RCC 7860 (cell line): ENCODE results near the gene FAM98C.
"Not testable (repeated sequence)": the region's sequence is repeated elsewhere in the genome, so short reads cannot be mapped to it uniquely, and the experiment has no call there.

Source experiments
- DNase-seq: peaks from one replicate; pipeline ENCODE4 v3.0.0-alpha.2; 2015; ENCODE audit warnings: low spot score
- FAIRE-seq: peaks from 2 replicates; lab custom pipeline; 2012; peaks lifted over from hg19 to GRCh38; lab: Jason Lieb, UNC

Gene FAM98C

GRCh38 chr19:38425222-38425809, 22.4 kb downstream of the FAM98C start:
- FAIRE-seq (no peak), DNase-seq (no peak)

DNA sequence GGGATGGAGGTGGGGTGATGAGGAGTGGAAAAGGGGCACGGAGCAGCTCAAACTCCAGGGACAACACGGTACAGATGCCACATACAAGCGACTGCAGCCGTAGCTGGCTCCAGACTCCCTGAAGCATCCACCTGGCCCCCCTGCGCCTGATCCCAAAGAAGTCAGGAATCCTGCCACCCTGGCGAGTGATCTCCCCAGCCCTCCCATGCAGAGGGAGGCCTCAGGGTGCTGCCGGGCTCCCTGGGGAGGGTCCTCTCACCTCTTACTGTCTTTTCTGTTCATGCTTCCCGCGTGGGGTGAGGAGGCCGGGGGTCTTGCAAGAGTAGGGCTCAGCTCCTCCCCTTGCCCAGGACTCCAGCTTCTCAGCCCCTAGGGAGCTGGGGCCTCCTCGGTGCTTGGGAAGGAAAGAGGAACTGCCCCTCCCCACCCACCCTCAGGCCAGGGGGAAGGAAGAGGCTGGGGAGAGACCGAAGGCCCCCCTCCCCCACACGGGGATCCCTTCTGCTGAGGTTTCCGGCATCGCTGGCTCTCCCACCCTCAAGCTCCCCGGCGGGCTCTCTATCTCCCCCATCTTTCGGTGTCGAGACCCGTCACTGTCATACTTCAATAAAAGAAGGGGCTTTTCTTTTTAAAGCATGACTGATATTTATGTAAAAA, 23.0 kb downstream of the FAM98C start, which contains the start of gene RASGRP4:
RASGRP4 (minus strand) TSS at position 410 of the 657 bp plus-strand sequence; CDS start at position 282, 128 bp downstream.
- DNase-seq (no peak), FAIRE-seq (no peak)

- DNase-seq, FAIRE-seq: not testable (repeated sequence)
Observed at GRCh38 chr19:38427035-38427677, 24.3 kb downstream of the FAM98C start.

DNA sequence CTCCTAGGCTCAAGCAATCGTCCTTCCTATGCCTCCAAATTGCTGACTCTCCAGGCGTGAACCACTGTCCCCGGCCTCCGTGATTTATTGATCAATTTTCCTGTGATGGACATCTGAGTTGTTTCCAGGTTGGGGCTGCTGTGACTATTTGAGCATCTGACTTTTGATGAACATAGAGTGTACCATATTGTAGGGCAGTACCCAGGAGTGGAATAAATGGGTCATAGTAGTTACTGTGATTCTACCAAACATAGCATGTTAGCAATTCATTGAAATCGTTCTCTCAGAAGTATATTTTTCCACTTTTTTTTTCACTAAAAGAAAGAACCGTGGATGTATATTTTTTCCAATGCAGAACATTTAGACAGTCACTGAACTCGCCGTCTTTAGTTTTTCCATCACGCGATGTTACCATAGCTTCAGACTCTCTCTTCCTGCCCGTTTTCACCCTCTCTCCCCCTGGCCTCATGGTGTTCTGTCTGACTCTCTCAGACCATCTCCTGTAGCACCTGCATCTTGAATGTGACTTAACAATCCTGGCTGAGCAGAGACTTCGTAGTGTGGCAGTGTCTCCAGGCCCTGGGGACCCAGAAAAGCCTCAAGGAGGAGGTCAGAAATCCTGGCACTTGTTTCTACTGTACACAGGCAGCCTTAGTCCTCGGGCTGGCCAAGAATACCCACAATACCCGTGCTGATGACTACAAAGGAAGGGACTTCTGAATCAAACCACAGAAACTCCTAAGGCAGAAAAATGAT, 26.3 kb downstream of the FAM98C start:
- DNase-seq (no peak), FAIRE-seq (no peak)

- DNase-seq, result no peak
- FAIRE-seq, result no peak
Observed at GRCh38 chr19:38429811-38430156, 26.9 kb downstream of the FAM98C start.

GRCh38 chr19:38430931-38431330, 28.0 kb downstream of the FAM98C start:
- FAIRE-seq, result no peak
- DNase-seq, result no peak

DNA sequence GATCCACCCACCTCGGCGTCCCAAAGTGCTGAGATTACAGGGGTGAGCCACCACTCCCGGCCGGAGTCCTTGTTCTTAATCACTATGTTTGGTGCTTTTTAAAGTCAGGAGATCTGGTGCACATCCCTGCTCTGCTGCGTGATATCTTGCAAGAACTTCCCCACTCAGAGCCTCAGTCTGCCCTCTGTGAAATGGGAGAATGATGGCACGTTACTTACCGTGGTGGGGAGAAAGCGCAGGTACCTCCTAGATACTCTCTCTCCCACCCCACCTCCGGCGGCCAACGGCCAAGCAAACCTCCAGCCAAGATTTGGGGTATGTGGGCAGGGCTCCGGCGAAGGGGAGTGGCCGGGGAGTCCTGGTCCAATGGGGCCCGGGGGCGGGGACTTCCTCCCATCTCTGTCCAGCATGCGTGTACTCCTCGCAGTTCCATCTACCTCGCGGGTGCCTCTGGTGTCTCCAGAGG, 30.4 kb downstream of the FAM98C start, which contains the start of gene RYR1:
RYR1 (plus strand) TSS at position 424 of the 466 bp plus-strand sequence. CDS start 139 bp downstream, outside the sequence.
- FAIRE-seq (no peak), DNase-seq (no peak)

- no peak for DNase-seq
- no peak for FAIRE-seq
Observed at GRCh38 chr19:38434549-38435051, 31.7 kb downstream of the FAM98C start.

- DNase-seq (no peak), FAIRE-seq (no peak)
Observed at GRCh38 chr19:38437295-38437694, 34.4 kb downstream of the FAM98C start.

DNA sequence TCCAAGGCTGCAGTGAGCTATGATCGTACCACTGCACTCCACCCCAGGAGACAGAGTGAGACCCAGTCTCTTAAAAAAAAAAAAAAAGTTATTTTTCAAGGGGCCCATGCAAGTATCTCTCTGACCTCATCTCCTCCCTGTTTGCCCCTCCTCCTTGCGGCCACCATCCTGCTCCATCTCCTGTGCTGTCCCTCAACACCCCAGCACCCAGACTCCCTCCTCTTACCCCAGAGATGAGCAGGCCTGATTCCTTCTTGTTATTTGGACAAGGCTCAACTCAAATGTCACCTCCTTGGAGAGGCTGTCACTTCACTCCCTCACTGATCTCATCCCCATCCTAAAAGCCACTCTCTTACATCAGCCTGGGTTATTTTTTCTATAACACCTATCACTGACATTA, 35.0 kb downstream of the FAM98C start:
- FAIRE-seq (no peak), DNase-seq (no peak)

- DNase-seq, result no peak
- FAIRE-seq, result no peak
Observed at GRCh38 chr19:38440592-38440991, 37.7 kb downstream of the FAM98C start.

GRCh38 chr19:38441657-38442348, 38.9 kb downstream of the FAM98C start:
- FAIRE-seq, result no peak
- no peak for DNase-seq

GRCh38 chr19:38442736-38443135, 39.8 kb downstream of the FAM98C start:
- FAIRE-seq (no peak), DNase-seq (no peak)

DNA sequence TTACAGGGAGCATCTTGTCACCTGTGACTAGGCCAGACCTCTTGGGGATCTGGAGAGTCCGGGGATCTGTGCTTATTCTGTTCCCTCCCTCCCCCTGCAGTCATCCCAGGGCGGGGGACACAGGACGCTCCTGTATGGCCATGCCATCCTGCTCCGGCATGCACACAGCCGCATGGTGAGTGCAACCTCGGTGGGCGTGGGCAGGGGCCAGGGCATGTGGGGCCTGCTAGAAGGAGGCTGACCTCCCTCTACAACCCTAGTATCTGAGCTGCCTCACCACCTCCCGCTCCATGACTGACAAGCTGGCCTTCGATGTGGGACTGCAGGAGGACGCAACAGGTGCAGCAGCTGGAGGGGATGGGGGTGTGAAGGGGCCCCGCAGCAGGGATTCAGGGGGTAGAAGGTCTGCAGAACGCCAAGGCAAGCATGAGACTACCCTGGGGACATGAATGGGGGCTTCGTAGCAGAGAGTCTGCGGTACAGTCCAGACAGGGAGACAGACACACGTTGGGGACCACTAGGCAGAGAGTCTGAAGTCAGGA, 40.6 kb downstream of the FAM98C start:
- DNase-seq (no peak), FAIRE-seq (no peak)

GRCh38 chr19:38444026-38444425, 41.1 kb downstream of the FAM98C start:
- FAIRE-seq, result no peak
- no peak for DNase-seq

- FAIRE-seq, result no peak
- no peak for DNase-seq
Observed at GRCh38 chr19:38445362-38445761, 42.5 kb downstream of the FAM98C start.

GRCh38 chr19:38448225-38448624, 45.3 kb downstream of the FAM98C start:
- no peak for DNase-seq
- FAIRE-seq, result no peak

- FAIRE-seq (no peak), DNase-seq (no peak)
Observed at GRCh38 chr19:38449518-38449917, 46.6 kb downstream of the FAM98C start.

DNA sequence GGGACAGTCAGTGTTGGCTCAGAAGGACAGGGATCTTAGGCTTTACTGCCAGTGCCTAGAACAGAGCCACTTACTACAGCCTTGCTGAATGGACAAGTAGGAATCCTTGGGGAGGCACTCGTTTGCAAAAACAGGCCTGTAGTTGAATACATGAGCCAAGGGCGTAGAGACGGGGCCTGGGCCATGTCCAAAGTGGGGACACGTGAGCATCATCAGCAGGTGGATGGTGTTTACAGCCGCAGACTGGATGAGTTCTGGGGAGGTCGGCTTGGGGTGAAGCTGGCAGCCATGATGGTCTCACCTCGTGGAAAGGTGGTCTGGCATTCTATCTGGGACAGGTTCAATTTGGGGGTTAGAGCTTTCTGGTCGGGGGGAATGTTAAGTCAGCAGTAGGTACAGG, 48.1 kb downstream of the FAM98C start:
- FAIRE-seq (no peak), DNase-seq (no peak)

DNA sequence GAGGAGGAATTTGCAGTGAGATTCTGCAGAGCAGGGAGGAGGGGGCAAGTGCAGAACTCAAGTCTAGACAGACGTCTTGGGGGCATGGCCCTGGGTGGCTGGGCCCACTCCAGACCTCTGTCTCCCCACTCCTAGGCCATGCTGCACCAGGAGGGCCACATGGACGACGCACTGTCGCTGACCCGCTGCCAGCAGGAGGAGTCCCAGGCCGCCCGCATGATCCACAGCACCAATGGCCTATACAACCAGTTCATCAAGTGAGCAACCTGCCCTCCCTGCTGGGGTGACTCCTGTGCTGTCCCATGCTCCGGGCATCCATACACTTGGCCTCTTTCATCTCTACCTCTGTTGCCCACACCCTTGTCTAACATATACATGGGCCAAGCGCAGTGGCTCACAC, 48.7 kb downstream of the FAM98C start:
- DNase-seq, result no peak
- FAIRE-seq, result no peak
